Adrenal gland (tissue), 12 donors: Measurements from ENCODE around the gene CHST14. TPM values are rescaled to one million over a fixed set of nuclear protein-coding genes. Genes with fewer than 3 reads are reported as not detected.

ENCODE experiments used
- DNase-seq, 7 donors: peaks; one replicate each; pipeline ENCODE4 v3.0.0-alpha.2; 2019 to 2020
- H3K27ac ChIP-seq, 5 donors: fragments of 200-600 bp; sonication (generic) in 4 of 5; 1 replicate in 3 of 5; 2 replicates in 2 of 5; pipeline versions ENCODE4 v1.5.1 to v1.8.0; 2016 to 2020; ENCODE audit warnings: mild to moderate bottlenecking in 1 of 5
- H3K27me3 ChIP-seq: fragments of 200-600 bp; 2 replicates; pipeline ENCODE4 v1.8.0; 2021
- H3K36me3 ChIP-seq, 2 donors: fragments of 200-600 bp; replicated peaks in 1 of 2; 1 replicate in 1 of 2; 2 replicates in 1 of 2; pipeline versions ENCODE4 v1.5.1 to v1.8.0; 2018 to 2022
- H3K4me1 ChIP-seq, 2 donors: fragments of 200-600 bp; replicated peaks in 1 of 2; 1 replicate in 1 of 2; 2 replicates in 1 of 2; pipeline versions ENCODE4 v1.5.1 to v1.8.0; 2018 to 2021
- H3K4me3 ChIP-seq, 4 donors: fragments of 200-600 bp; sonication (generic) in 3 of 4; one replicate each; pipeline ENCODE4 v1.5.1; 2016 to 2018
- H3K9me3 ChIP-seq, 3 donors: fragments of 200-600 bp; sonication (generic) in 1 of 3; replicated peaks in 1 of 3; 1 replicate in 2 of 3; 2 replicates in 1 of 3; pipeline versions ENCODE4 v1.5.1 to v1.8.0; 2016 to 2021
- POLR2A ChIP-seq, 2 donors: fragments of 450-650 bp; IDR thresholded peaks; one replicate each; pipeline ENCODE4 v1.6.1; 2017; ENCODE audit warnings: antibody characterized with exemption in 2 of 2, mild to moderate bottlenecking in 2 of 2, moderate library complexity in 1 of 2
- WGBS, 4 donors: extraction: QIAGEN DNeasy Blood & Tissue Kit in 2 of 4; methylation state at CpG; one replicate each; pipeline versions ENCODE4 v1.1.5 to v1.1.7; 2013 to 2017; 5-methylcytosine and 5-hydroxymethylcytosine counted together
- intact Hi-C, 2 donors: fragments of 100-400 bp; cut with DNase I; formaldehyde crosslinking; loops; one replicate each; pipeline versions ENCODE4 v1.14.1 to v1.15.0; 2022 to 2023
- polyA plus RNA-seq, 3 donors: library from polyadenylated mRNA; stranded (reverse); fragments of 200-250 nt in 2 of 3; fragments of 350-450 nt in 1 of 3; fragmentation: Illumina TruSeq in 1 of 3; extraction: RNeasy Lipid Tissue Mini Kit (QIAGEN cat#74804) in 1 of 3; gene quantifications; one replicate each; pipeline ENCODE4 v1.2.3, GENCODE V29; 2013 to 2014
- total RNA-seq, 9 donors: library from RNA; depleted of rRNA in 4 of 9; stranded (reverse); fragments of >200 nt in 4 of 9; fragments of 120-200 nt in 1 of 9; fragmentation: NEBNext Ultra II Directional in 1 of 9; extraction: Animal tissue kit (Norgen Biotek cat#: 25700) in 1 of 9; gene quantifications; one replicate each; pipeline versions ENCODE4 v1.1.0 to v1.2.4, GENCODE V29; 2013 to 2023
- TF ChIP-seq, protein P1 (sequence below), 6 experiments: fragments of 450-650 bp in 4 of 6; fragments of 200-600 bp in 2 of 6; sonication (generic) in 1 of 6; IDR thresholded peaks; 1 replicate in 5 of 6; 2 replicates in 1 of 6; pipeline versions ENCODE4 v1.5.1 to v1.8.0; 2016 to 2021; ENCODE audit warnings: antibody characterized with exemption in 6 of 6, mild to moderate bottlenecking in 2 of 6, moderate library complexity in 1 of 6
- donor health status: healthy with polysubstance abuse.
- donor health status: Bipolar disorder and iron deficiency.
- donor health status: DM: yes; HTN: yes; CAD: no.
- donor health status: DM: no; HTN: no; CAD: no.
- donor health status: DM: no; HTN: no; CAD: no.
- donor health status: DM: yes; HTN: yes; CAD: no.

Gene CHST14
- total and polyA plus RNA-seq, 12 donors = 5.0 to 20.6 (median 10.0) TPM

DNA sequence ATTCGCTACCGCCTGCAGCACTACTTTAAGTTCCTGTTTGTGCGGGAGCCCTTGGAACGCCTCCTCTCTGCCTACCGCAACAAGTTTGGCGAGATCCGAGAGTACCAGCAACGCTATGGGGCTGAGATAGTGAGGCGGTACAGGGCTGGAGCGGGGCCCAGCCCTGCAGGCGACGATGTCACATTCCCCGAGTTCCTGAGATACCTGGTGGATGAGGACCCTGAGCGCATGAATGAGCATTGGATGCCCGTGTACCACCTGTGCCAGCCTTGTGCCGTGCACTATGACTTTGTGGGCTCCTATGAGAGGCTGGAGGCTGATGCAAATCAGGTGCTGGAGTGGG lies 995 bp downstream of the CHST14 start:
- no peaks in the 10 kb centered on the region for H3K9me3 ChIP-seq
- intact Hi-C loops = no loop called here
- peak overlapping the region in 2 of 4 donors; percentile 85 to 86 for H3K4me3 ChIP-seq
- DNase-seq = peak in 1 of 7 donors; percentile 36
- no peaks in the 10 kb centered on the region for H3K27me3 ChIP-seq
- WGBS, 4 donors = 13 to 25% (median 14%) methylated on average over 5 to 16 of the region's 16 CpGs; no CpG with 5 or more reads in 1 of the 4 donors
- H3K36me3 ChIP-seq = peaks cover 0 to 5% of the 10 kb centered on the region in 2 donors
- peaks cover 0 to 19% of the 10 kb centered on the region in 2 donors for H3K4me1 ChIP-seq
- TF ChIP-seq POLR2A (IDR thresholded peaks at IDR 0.05) = no peak
- TF ChIP-seq, protein P1, sequence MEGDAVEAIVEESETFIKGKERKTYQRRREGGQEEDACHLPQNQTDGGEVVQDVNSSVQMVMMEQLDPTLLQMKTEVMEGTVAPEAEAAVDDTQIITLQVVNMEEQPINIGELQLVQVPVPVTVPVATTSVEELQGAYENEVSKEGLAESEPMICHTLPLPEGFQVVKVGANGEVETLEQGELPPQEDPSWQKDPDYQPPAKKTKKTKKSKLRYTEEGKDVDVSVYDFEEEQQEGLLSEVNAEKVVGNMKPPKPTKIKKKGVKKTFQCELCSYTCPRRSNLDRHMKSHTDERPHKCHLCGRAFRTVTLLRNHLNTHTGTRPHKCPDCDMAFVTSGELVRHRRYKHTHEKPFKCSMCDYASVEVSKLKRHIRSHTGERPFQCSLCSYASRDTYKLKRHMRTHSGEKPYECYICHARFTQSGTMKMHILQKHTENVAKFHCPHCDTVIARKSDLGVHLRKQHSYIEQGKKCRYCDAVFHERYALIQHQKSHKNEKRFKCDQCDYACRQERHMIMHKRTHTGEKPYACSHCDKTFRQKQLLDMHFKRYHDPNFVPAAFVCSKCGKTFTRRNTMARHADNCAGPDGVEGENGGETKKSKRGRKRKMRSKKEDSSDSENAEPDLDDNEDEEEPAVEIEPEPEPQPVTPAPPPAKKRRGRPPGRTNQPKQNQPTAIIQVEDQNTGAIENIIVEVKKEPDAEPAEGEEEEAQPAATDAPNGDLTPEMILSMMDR (IDR thresholded peaks at IDR 0.05) = no peak
- H3K27ac ChIP-seq = peak overlapping the region in 3 of 5 donors; percentile 84 to 97 (median 84)

DNA sequence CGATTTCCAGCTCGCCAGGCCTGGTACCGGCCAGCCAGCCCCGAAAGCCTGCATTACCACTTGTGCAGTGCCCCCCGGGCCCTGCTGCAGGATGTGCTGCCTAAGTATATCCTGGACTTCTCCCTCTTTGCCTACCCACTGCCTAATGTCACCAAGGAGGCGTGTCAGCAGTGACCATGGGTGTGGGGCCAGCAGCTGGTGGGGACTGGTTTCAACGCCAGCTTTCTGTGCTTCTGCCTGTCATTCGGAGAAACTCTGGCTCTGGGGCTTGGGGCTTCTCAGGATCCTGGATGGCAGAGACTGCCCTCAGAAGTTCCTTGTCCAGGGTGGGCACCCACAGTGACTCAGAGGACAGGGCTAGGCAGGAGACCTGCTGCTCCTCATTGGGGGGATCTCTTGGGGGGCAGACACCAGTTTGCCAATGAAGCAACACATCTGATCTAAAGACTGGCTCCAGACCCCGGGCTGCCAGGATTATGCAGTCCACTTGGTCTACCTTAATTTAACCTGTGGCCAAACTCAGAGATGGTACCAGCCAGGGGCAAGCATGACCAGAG lies 1.5 kb downstream of the CHST14 start:
- intact Hi-C loops = no loop called here
- no peak for DNase-seq
- 81 to 95% (median 85%) methylated on average over 3 to 9 of the region's 9 CpGs for WGBS, 4 donors
- Histone ChIP-seq H3K36me3 (no peaks in the 10 kb centered on the region), H3K27me3 (no peaks in the 10 kb centered on the region), H3K4me3 (peak overlapping the region in 1 of 4 donors; percentile 86), H3K4me1 (peaks cover 0 to 19% of the 10 kb centered on the region in 2 donors), H3K27ac (no peak overlapping the region), H3K9me3 (no peaks in the 10 kb centered on the region)
- TF ChIP-seq POLR2A (IDR thresholded peaks at IDR 0.05) = no peak
- TF ChIP-seq, protein P1 (IDR thresholded peaks at IDR 0.05) = no peak

DNA sequence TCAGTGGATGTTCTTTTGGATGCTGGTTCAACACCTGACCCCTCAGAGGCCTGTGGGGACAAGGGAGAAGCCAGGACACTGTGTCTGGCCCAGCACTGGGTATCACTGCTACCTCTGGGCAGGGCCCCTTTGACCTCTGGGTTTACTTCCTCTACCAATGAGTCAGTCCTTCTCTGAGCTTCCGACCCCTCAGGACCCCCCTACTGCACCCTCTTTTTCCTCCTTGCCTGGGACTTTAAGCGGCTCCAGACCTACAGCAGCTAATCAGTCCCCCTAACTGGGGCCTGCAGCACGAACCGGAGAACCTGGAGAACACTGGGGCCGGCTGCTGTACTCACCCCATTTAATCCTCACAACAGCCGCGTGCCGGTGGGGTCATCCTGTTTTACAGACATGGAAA lies 3.8 kb downstream of the CHST14 start:
- no peaks in the 10 kb centered on the region for H3K36me3 ChIP-seq
- no peaks in the 10 kb centered on the region for H3K27me3 ChIP-seq
- H3K4me3 ChIP-seq = no peak overlapping the region
- H3K4me1 ChIP-seq = peaks cover 0 to 19% of the 10 kb centered on the region in 2 donors
- DNase-seq = no peak
- intact Hi-C loops = no loop called here
- WGBS, 4 donors = 76 to 91% (median 86%) methylated on average over 8 of the region's 8 CpGs
- no peaks in the 10 kb centered on the region for H3K9me3 ChIP-seq
- no peak overlapping the region for H3K27ac ChIP-seq
- TF ChIP-seq, protein P1 (IDR thresholded peaks at IDR 0.05) = no peak
- TF ChIP-seq POLR2A (IDR thresholded peaks at IDR 0.05) = no peak

DNA sequence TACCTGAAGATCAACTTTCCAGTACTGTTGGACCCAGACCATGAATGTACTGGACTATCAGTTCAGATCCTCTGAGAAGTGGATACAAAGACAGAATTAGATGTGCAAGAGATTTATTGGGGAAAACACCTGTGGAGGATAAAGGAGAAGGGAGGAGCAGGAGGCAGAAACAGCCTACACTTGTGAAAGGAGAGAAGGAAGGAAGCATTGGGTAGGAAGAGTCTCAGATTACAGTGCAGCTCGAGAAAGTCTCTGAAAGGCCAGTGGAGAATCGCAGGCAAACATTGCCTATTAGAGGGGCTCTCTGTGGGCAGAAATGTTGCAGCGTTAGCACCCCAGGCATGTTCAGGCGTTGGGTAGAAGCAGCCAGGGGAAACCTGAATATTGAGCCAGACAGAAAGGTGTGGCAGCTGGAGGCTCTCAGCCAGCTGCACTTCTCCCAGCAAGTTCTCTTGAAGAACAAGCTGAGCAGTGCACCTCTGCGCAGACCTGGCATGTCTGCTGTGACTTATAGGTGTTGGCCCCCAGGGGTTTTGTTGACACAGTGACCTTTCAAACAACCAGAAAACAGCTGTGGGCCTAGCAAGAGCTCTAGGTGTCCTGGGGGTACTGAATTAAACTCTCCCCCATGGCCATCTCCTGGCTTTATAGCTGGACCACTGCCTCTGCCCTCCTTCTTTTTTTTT lies 7.0 kb downstream of the CHST14 start:
- H3K4me3 ChIP-seq = no peak overlapping the region
- H3K36me3 ChIP-seq = no peaks in the 10 kb centered on the region
- intact Hi-C loops = no loop called here
- TF ChIP-seq POLR2A (IDR thresholded peaks at IDR 0.05) = no peak
- TF ChIP-seq, protein P1 (IDR thresholded peaks at IDR 0.05) = no peak
- no peaks in the 10 kb centered on the region for H3K27me3 ChIP-seq
- 62 to 78% (median 74%) methylated on average over 5 of the region's 5 CpGs for WGBS, 4 donors
- H3K4me1 ChIP-seq = no peaks in the 10 kb centered on the region
- no peaks in the 10 kb centered on the region for H3K9me3 ChIP-seq
- no peak overlapping the region for H3K27ac ChIP-seq
- no peak for DNase-seq
